ENCODE results near the gene MYCN.
"Not testable (repeated sequence)": the region's sequence is repeated elsewhere in the genome, so short reads cannot be mapped to it uniquely, and the experiment has no call there.

The MYCN gene

DNA sequence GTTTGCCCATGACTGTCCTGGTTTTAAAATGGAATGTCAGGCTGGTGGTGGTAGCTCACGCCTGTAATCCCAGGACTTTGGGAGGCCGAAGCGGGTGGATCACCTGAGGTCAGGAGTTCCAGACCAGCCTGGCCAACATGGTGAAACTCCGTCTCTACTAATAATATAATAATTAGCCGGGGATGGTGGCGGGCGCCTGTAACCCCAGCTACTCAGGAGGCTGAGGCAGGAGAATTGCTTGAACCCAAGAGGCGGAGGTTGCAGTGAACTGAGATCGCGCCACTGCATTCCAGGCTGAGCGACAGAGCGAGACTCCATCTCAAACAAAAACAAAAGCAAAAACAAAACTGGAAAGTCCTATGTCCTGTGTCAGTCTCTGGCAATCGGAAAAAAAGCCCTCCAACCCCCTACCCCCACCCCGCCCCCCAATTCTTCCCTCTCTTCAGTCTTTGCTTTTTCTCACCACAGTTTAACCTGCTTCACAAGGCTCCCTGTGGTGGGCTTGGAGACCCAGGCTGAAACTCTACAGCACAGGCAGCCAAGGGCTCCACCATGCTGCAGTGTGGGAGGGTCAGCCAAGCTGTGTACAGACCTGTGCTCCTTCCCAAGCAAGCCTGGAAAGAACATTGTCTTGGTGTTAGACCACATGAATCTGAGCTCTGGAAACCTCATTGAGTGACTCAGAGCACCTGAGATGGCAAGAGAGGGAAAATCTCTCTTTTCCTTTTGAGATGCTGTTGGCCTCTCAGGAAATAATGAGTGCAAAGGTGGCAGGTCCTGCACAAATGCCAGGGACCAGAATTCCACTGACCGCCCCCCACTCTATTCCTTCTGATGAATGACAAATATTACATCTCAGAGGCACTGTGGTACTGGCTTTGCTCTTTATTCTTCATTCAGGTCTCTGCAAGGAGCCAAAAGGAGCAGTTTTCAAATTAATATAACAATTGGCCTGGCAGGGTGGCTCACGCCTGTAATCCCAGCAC lies 16.7 kb downstream of the MYCN start:
- DNase-seq, result no peak

DNA sequence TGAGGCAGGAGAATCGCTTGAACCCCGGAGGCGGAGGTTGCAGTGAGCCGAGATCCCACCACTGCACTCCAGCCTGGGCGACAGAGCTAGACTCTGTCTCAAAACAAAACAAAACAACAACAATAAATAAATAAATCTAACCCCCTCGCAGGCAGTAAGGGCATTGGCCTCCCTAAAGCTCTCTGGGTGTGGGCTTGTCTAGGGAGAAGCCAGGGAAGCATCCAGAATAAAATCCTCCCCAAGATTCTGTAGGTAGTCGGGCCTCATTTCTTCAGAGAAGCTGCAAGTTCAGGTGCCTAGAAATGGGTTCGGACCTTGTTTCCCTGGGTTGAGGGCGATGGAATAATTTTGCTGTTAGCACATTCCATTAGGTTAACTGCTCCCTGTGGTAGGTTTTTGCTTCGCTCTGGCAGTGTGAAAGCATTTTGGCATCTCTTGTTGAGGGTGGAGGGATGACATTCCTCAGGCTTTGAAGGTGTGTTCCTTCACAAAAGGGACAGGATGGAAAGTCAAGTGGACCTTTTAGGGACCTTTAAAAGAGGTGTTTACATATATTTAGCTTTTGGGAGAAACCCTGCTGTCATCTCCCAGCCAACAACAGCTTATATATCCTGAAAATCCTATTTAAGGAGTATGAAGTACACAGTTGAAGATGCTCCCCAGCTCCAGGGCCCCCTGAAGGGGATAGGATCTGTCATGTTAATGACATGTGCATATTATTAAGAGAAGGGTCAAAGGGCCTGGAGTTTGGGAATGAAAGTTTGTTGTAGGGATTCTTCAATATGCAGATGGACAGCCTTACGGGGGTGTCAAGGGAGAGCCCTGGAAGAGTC lies 17.7 kb downstream of the MYCN start:
- no peak for DNase-seq

GRCh38 chr2:15959331-15960153 lies 19.2 kb downstream of the MYCN start:
- DNase-seq, result no peak

DNA sequence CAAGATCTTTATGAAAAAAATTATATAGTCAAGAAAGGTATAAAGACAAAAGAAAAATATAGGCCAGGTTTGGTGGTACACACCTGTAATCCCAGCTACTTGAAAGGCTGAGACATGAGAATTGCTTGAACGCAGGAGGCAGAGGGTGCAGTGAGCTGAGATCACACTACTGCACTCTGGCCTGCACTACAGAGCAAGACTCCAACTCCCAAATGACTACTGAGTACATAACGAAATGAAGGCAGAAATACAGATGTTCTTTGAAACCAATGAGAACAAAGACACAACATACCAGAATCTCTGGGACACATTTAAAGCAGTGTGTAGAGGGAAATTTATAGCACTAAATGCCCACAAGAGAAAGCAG lies 19.8 kb downstream of the MYCN start:
- DNase-seq, result not testable (repeated sequence)

GRCh38 chr2:15963109-15963976 lies 23.0 kb downstream of the MYCN start:
- DNase-seq, result not testable (repeated sequence)

- DNase-seq, result no peak
Observed at GRCh38 chr2:15963977-15964670, 23.8 kb downstream of the MYCN start.

- no peak for DNase-seq
Observed at GRCh38 chr2:15964936-15965563, 24.7 kb downstream of the MYCN start.

GRCh38 chr2:15965564-15966019 lies 25.2 kb downstream of the MYCN start:
- DNase-seq, result no peak

DNA sequence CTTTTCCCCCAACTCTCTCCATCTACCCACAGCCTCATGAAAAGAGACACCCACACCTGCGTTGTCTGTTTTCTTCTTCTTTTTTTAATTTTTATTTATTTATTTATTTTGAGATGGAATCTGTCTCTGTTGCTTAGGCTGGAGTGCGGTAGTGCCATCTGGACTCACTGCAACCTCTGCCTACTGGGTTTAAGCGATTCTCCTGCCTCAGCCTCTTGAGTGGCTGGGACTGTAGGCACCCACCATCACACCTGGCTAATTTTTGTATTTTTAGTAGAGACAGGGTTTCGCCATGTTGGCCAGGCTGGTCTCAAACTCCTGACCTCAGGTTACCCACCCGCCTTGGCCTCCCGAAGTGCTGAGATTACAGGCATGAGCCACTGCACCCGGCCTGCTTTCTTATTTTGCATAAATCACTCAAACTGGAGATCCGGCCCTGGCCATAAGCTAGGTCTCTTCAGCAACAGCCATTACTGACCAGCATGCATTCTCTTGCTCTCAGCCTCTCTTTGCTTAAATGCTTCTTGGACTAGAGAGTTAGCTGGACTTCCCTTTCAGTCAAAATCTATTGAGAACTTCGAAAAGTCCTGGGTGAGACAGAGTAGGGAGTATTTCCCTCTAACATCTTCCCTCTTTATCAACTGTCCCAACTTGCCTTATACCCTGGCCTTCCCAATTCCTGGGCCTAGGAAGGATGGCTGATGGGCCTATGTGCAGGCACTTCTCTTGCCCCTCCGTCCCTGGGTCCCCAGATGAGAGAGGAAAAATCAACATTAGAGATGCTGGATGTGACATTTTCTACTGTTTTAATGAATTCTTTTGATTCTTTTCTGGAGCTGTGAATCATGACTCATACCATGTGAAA lies 27.3 kb downstream of the MYCN start:
- DNase-seq, result no peak

DNA sequence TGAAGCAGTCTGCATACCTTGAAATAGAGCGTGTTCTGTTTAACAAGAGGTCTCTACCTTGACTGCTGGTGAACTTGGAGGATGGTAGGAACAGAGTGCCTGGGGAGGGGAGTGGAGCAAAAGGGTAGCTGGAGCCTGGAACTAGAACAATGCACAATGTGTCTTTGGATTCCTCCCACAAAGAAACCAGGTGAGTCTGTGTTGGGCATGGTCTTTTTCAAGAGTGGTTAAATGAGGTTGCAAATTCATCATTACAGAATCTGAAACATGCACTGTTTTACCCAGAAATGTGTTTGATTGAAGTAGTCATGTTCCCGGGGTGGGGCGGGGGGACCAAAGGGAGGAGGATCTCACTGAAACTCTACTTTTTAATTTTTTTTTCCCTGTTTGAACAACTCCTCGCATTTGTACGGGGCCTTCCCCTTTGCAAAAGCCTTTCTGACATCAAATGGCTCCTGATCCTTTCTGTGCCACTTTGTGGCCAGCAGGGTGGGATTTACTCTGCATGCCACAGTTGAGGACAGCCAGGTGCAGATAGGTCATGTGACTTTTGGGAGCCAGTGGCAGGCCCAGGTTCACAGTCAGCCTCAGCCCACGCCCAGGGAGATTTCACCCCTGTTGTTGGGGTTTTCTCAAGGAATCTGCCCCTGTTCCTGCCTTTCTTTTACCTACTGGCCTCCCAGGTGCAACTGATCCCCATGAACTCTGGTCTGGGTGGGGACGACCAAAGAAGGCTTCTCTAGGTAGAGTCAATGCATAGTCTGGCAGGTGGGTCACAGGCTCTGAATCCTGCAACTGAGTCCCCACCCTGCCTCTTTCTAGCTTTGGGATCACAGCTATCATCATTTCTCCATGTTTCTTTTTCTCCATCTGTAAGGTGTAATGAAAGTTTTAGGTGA lies 28.2 kb downstream of the MYCN start:
- peak in 1 of 58 donors; percentile 8 for DNase-seq

DNA sequence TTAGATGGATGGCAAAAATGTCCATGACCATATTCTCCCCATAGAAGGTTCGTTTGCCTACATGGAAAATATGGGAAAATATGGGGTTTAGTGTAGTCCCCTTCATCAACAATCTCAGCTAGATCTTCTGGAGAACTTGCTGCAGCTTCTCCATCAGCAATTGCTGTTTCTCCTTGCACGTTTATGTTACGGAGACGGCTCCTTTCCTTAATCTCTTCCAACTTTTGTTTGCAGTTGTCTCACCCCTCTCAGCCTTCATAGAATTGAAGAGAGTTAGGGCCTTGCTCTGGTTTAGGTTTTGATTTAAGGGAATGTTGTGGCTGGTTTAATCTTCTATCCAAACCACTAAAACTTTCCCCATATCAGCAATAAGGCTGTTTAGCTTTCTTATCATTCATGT lies 28.9 kb downstream of the MYCN start:
- no peak for DNase-seq

DNA sequence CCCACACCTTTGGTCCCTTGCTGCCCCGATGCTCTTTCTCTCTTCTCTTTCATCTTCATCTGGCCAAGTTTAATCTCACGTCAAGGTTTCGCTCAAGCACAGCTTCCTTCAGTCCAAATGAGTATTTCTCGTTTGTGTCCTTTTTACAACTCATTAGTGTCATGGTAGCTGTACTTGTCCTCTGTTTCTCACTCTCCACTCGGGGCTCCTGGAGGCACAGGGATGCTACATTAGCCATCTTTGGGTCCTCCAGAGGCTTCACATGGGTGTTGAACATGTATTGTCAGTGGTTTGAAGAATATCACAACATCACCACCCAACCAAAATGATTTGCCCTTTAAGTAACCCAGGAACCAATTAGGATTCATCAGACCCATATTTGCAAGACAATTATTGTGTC lies 30.4 kb downstream of the MYCN start:
- no peak for DNase-seq

DNA sequence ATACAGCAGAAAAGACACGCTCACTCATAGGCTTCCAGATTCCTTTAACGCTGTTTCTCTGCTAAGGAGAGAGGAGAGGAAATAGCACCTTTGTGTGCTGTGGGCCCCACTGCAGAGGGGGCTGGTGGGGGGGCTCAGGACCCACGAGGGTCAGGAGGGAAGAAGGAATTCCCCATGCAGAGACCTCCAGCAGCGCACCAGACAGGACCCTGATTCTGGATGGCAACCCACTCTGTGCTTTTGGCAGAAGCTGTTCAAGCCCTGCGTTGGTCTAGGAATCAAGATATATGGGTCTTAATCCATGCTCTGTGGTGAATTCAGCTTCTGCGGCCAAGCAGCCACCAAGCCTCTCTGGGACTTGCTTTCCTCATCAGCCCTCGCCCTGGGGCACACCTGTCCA lies 31.0 kb downstream of the MYCN start:
- DNase-seq, result no peak

GRCh38 chr2:15971831-15972522 lies 31.6 kb downstream of the MYCN start:
- DNase-seq, result no peak

GRCh38 chr2:15973481-15974401 lies 33.4 kb downstream of the MYCN start:
- no peak for DNase-seq
